HUDEP-2 (cell line): ENCODE measurements around the gene ERO1A.
"Not testable (repeated sequence)": the region's sequence is repeated elsewhere in the genome, so short reads cannot be mapped to it uniquely, and the experiment has no call there.

Source experiments
- DNase-seq, 76 experiments: peaks; one replicate each; lab custom pipeline; 2025; ENCODE audit not compliant: unreplicated experiment in 76 of 76; lab: John Stamatoyannopoulos, UW

The ERO1A gene

GRCh38 chr14:52695481-52696091 is at the start of gene ERO1A:
ERO1A (minus strand) TSS chr14:52695558; CDS start chr14:52695481, 77 bp downstream.
- DNase-seq = peak in 64 of 76 experiments; percentile 5 to 78 (median 46)

- no peak for DNase-seq
Observed at GRCh38 chr14:52741865-52742264, 46.5 kb upstream of the ERO1A start.

- DNase-seq = no peak
Observed at GRCh38 chr14:52740751-52741150, 45.4 kb upstream of the ERO1A start.

- DNase-seq = peak in 9 of 76 experiments; percentile 8 to 65 (median 33)
Observed at GRCh38 chr14:52738409-52738808, 43.1 kb upstream of the ERO1A start.

GRCh38 chr14:52735921-52736489 is 40.6 kb upstream of the ERO1A start:
- DNase-seq = peak in 2 of 76 experiments; percentile 10 to 16

- DNase-seq = no peak
Observed at GRCh38 chr14:52733824-52734223, 38.5 kb upstream of the ERO1A start.

GRCh38 chr14:52730709-52731111 is 35.4 kb upstream of the ERO1A start:
- peak in 5 of 76 experiments; percentile 2 to 44 (median 28) for DNase-seq

GRCh38 chr14:52729925-52730708 is 34.8 kb upstream of the ERO1A start, which contains the start of gene STYX:
STYX (plus strand) TSS chr14:52730166; CDS start chr14:52730475, 309 bp downstream.
- DNase-seq = peak in 75 of 76 experiments; percentile 48 to 99 (median 98)

- DNase-seq = no peak
Observed at GRCh38 chr14:52729585-52729924, 34.2 kb upstream of the ERO1A start.

- not testable (repeated sequence) for DNase-seq
Observed at GRCh38 chr14:52729035-52729434, 33.7 kb upstream of the ERO1A start.

- not testable (repeated sequence) for DNase-seq
Observed at GRCh38 chr14:52727509-52727908, 32.2 kb upstream of the ERO1A start.

- DNase-seq = no peak
Observed at GRCh38 chr14:52724360-52724644, 28.9 kb upstream of the ERO1A start.

GRCh38 chr14:52723514-52724359 is 28.4 kb upstream of the ERO1A start:
- no peak for DNase-seq

- no peak for DNase-seq
Observed at GRCh38 chr14:52716155-52716554, 20.8 kb upstream of the ERO1A start.

GRCh38 chr14:52711666-52712065 is 16.3 kb upstream of the ERO1A start:
- DNase-seq = no peak

GRCh38 chr14:52706724-52707706 is 11.7 kb upstream of the ERO1A start, which contains the start of gene PSMC6:
PSMC6 (plus strand) TSS chr14:52707200; CDS start chr14:52707220, 20 bp downstream.
- DNase-seq = peak in 75 of 76 experiments; percentile 36 to 95 (median 87)

- DNase-seq = peak in 52 of 76 experiments; percentile 2 to 75 (median 32)
Observed at GRCh38 chr14:52706286-52706685, 10.9 kb upstream of the ERO1A start.

- DNase-seq = no peak
Observed at GRCh38 chr14:52703664-52704063, 8.3 kb upstream of the ERO1A start.

GRCh38 chr14:52703225-52703624 is 7.9 kb upstream of the ERO1A start:
- no peak for DNase-seq

- DNase-seq = no peak
Observed at GRCh38 chr14:52701223-52701622, 5.9 kb upstream of the ERO1A start.
